Bone marrow (tissue), 2 donors: ENCODE results near the gene ACIN1.

Experiments used
- DNase-seq, 2 donors: peaks; one replicate each; lab custom pipeline; 2025; lab: John Stamatoyannopoulos, UW

Gene ACIN1

DNA sequence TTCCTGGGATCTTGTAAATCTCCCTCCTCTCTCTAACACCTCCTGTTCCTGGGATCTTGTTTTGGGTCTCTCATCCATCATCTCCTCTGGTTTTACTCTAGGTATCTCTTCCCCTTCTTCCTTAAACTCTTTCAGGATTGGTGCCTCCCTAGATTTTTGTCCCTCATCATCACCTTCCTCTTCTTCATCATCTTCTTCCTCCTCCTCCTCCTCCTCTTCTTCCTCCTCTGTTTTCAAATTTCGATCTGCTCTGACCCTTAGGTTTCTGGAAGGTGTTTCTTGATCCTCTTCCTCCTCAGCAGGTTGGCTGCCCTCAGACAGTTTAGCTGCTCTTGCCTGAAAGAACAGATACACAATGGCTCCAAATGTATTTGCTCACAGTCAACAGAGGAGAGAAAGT is 14.5 kb downstream of the ACIN1 start:
- DNase-seq = no peak

DNA sequence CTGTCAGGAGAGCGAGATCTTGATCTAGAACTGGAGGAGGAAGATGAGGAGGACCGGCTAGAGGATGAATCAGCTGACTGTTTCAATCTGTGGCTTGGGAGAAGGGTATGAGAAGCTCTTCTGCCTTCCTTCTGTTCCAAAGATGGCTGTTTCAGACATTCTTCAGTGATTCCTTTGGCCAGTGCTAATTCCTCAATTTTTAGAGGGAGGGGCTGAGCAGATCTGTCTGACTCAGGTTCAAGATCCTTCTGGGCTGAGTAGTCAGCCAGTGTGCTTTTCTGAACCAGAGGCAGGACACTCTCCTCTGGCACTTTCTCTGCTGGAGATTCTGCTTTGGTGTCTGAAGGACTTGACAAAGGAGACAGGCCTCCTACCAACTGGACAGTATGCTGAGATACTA is 15.2 kb downstream of the ACIN1 start:
- no peak for DNase-seq

DNA sequence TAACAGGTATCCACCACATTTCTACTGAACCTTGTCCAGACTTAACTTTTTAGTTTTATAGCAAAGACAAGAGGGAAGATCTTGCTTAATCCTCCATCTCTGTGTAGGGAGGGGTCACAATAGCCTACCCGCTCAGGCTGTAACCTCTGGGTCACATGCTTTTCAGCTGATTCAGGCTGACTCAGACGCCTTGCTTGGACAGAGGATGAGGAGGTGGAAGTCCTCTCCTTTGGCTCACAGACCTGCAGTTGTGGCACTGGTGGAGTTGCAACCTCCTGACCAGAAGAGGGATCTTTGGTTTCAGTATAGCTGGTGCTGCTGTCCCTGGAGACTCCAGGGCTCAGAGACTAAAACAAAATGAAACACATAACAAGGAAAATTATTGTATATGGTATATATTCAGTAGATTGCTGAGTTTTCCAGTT is 16.2 kb downstream of the ACIN1 start:
- no peak for DNase-seq

DNA sequence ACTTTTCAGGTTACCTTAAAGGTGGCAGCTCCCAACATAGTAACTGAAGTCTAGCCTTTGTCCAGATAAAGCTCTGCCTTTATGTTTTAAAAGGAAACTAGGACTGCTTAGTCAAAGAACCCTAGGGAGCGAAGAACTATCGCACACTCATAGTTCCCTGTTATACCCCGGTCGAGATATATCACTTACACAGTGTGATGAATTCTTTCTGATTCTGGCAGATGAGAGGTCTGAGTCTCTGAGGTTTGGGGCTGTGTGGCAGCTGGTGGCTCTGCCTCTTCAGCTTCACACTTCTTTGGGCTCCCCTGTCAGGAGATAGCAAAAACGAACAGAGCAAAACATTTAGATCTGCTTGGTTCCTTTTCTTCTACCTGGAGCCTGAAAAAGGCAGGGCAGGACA is 17.0 kb downstream of the ACIN1 start:
- DNase-seq = no peak

DNA sequence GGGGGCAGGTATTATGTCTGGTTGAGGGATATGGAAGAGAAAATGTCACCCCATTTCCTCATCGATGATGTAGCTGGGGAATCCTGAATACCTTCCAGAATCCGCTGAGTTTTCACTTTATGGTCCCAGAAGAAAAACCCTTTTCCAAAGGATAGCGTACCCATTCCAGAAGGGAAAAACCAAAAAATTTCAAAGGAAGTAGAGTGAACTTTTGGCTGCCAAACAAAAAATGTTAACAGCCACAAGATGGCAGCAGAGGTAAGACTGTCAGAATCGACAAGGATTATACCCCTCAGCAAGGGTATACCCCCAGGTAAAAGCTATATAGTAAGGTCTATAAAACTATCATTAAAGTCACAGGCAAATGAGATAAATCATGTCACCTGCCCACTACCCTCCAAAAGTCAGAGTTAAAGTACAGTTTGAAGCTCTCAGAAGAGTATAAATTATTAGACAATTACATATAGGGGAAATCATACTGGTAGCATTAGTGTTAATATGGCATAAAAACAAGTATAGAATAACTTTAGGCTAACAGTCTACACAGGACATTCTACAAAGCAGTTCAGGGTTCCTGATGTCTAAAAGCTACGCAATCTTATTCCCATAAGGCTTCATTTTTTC is 18.0 kb downstream of the ACIN1 start:
- no peak for DNase-seq

DNA sequence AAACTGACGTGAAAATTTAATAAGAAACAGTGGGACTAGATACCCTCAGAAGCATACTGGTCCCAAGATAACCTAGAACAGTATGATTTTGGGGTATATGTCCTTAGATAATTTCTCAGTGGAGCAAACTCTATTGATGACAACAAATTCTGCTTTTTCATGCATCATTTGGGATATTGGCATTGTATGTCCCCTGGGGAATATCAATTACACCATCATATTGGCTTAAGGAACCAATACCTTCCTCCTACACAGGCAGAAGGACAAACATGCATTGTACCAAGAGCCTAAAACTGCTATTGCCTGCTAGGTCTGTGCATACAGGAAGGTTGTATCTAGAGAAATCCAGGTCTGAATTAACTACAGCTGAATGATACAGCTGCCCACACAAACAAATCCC is 20.0 kb downstream of the ACIN1 start:
- no peak for DNase-seq

DNA sequence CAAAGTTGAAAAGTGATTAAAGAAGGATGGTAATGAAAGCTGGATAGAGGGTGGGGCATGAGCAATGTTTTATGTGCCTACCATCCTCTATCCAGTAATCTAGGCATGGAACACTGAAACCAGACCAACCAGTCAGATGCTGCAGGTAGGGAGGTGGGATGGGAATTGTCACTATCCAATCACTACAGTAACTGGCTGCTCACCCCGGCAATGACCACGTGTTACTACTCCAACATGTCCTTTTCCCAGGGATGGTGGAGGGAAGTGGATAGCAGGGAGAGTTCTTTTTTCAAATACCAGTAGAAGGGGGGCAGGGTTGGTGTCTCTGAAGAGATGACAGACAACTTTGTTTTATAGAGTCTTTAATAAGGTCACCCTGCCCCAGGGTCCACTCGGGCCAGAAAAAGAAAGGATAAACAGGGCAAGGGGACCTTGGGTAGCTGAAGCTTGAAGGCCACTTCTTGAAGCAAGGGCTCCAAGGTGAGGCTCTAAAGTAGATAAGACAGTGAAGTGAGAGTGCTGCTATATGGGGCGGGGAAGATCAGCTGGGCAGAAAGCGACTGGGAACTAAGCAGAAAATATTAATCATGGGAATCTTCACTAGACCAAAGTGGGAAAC is 22.9 kb downstream of the ACIN1 start:
- DNase-seq = no peak

DNA sequence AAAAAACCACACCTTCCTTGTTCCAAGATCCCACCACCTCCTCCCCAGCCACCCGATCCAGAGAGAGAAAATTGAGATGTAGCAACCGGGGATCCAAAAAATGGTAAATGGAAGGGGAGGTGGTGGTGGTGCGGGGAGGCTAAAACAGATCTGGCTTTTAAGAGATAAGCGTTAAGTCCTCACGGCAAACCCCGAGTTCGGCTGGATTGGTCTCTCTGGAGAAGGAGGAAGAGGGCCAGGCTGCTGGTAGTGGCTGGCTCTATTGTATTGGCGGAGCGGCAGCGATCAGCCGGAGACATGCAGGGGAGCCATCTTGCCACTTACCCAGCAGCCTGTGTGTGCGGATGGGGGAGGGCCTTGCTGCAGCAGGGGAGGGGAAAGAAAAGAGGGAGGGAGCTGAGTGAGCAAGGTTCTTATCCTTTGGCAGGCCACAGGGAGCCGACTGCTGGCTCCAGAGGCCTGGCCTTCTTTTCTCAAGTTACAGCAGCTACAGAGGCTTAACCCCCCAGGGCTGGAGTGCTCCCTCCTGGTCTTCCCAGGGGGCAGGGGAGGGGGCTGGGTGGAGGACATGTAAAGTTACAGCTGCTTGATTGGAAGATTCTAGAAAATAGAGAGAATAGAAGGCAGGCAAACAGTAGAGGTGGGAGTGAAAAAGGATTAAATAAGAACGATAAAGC is 23.6 kb downstream of the ACIN1 start:
- no peak for DNase-seq

DNA sequence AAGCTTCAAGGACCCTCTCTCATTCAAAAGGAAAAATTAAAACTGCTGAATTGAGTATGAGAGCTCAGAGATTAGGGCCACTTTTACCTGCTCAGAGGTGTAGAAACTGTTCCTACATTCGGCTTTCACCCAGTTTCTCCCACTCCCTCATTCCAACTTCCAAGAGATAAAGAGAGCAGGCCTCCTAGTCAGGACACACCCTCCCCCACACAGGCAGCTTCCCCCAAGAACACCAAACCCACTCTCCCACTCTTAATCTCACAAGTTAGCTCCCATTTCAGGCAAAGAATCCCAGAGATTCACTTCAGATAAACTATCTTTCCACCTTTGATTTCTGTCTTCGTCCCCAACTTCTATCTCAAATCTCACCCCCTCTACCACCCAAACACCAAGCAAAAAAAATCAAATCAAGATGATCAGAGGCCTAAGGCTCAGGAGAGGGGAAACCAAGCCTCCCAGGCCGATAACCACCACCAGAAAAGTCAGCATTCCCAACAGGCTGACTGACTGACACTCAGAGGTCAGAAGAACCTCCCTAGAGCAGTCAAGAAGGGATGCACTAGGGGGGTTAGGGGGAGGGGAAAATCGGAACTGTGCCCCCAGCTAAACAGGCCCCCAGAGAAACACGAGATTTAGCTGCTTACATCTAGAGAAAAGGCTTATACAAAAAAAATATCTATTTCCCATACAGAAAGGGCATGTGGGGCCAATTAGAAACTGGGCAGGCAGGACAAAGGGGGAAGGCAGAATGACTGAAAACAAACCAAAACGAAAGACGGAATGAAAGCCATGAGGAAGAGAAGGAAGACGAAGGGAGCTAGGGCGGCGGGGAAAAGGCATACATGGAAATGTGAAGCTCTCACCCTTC is 24.4 kb downstream of the ACIN1 start:
- DNase-seq = no peak

DNA sequence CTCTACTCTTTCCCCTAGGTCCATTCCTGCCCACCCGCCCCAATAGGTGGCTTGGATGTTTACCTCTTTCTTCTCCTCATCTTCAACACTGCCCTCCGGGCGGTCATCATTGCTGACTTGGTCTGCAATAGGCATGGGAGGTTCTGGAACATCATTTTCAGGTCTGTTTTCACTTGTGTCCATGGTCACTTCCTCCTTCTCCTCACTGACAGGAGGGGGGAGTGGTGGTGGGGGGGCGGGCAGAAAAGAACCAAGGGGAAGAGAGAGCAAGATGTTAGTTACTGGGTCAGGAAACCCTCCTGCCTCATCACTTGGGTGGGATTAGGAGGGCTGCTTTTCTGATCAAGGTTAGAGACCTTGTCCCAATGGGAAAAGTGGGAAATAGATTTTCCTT is 25.5 kb downstream of the ACIN1 start:
- no peak for DNase-seq

DNA sequence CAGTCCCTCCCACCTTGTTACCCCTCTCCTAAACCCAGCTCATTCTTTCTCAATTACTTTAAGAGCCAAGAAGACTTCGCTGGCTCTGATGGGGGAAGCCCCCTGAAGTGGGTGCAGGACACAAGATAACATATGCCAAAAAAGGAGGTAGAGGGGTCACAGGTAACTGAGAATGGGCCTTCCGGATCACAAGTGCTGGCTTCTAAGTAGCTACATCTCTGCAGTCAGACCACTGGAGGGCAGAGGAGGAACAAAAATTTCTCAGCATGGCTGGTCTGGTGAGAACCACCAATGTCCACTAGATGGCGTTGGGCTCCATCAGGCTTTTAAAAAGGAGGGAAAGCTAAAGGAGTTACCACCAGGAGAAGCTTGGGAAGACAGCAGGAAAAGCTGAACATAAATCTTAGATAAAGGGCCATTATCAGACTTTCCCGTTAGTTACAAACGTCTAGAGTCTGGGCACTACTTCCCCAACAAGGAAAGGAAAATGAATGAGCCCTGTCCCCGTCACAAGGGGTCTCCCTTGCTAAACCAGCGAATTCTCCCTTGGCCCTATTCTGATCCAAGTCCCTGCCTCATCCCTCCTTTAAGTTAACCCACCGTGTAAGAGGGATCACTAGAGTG is 26.0 kb downstream of the ACIN1 start:
- no peak for DNase-seq

DNA sequence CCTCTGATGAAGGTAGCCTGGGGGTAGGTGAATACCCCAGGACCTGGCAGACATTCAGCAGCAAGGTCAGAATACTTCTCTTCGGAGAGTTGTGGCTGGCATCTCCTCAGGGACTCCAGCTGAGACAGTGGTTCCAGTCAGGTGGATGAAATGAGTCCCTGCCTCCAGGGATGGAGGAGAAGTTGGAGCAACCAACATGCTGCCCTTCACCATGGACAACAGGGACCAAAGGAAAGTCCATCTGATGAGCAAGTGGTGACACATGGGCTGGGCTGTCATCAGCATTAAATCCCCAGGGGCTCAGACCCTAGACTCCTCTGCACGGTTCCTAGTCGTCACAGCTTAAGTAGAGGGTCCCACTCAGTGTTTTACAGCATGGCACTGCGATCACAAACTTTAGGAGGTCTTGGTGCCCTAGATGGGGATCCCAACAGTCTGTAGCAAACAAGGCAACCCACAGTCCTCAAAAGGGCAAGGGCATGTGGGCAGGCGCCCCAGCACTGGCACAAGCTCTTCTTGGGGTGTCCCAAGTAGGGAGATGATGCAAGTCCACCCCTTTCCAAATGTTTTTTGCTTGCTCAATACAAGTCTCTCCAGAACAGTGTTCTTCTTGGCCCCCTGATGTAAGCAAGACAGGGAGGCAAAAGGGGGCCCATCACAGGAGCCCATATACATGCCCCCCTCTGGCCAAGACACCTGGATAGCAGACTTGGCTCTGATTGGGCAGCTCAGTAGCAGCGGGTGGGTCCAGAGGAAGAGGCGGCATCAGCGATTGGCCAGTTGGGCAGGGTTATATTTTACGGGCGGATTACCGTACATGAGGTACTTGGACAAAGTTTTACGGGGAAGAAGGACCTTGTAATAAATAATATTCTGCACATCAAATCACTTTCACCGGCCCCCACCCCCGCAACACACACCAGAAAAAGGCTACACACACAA is 26.8 kb downstream of the ACIN1 start:
- DNase-seq = no peak

DNA sequence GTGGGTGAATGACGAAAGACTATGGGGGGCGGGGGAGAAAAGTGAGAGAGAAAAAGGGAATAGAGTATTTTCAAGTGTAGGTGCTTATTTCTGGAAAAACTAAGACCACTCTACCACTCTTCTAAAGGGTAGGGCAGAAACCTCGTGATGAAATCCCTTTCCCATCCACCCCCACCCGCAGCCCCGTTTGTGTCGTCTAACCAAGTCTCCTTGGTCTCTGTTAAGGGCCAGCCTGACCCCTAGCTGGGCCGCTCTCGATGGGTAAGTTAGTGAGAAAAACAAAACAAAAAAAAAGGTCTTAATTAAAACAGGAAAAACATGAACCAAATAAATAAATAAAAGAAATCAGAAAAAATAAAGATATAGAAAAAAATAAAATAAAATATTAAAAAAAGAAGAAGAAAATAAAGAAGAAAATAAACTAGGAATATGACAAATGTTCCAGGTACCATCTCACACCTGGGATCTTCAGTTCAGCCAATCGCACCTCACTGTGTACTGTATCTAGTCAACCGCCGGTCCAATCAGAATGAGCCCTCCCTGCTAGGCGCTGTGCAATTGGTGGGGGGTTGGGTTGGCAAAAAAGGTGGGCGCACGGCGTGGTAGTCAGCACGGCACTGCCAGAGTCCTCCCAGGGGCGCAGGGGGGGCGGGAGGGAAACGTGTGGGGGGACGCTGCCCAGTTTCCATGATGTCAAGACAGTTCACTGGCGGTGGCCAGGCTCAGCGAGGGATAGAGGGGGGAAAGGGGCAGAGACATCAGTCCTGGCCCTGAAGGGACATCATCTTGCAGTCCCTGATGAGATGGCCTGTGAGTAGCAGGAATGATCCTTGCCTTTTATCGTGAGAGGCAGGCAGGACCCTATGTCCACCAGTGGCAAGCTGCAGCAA is 27.8 kb downstream of the ACIN1 start:
- no peak for DNase-seq

DNA sequence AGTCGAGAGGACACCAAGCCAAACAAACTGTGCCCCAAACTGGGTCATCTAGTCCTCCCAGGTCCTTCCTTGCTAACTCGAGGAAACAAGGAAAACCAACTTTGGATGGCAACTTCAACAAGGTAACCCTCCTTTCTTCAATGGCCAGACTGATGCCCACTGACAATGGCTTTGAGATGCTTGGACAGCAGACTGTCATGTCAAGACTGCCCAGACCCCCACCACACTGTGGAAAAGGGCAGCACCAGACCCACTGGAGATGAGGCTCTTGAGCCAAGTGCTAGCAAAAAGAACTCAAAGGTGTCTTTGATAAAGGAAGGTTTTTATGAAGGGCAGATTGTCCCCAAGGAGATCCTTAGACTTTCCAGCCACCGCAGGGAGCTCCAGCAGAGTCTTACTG is 28.6 kb downstream of the ACIN1 start:
- no peak for DNase-seq

DNA sequence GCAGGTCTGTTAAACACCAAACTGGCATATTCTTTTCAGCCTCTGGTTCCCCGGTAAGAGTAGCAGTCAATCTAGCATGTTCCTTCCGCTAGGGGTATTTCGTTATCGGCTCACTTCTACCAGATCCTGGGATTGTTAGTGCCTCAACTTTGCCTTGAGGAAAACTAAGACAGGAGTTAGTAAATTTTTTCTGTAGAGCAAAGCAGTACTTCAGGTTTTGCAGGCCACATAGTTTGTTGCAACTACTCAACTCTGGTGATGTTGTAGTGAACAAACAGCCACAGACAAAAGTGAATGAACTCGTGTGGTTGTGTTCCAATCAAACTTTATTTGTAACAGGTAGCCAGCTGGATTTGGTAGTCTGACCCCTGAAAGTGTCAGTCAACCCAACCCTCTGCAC is 31.3 kb downstream of the ACIN1 start:
- DNase-seq = no peak

DNA sequence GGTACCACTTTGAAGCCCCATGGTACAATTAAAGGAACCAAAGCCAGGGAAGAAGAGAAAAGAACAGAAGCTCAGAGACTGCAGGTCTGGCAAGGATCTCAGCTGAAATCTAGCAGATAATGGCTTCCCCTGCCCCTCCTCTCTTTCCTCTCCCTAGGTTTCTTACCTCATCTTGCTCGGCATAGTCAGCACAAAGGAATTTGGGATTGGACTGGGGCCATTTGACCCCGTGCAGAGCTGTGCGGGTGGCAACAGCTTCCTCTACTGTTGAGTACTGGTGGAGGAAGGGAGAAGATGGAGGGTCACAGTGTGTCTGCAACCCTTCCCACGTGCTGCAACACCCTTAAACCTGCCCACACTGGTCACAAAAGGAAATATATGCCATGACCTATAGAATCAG is 32.9 kb downstream of the ACIN1 start:
- DNase-seq = no peak

DNA sequence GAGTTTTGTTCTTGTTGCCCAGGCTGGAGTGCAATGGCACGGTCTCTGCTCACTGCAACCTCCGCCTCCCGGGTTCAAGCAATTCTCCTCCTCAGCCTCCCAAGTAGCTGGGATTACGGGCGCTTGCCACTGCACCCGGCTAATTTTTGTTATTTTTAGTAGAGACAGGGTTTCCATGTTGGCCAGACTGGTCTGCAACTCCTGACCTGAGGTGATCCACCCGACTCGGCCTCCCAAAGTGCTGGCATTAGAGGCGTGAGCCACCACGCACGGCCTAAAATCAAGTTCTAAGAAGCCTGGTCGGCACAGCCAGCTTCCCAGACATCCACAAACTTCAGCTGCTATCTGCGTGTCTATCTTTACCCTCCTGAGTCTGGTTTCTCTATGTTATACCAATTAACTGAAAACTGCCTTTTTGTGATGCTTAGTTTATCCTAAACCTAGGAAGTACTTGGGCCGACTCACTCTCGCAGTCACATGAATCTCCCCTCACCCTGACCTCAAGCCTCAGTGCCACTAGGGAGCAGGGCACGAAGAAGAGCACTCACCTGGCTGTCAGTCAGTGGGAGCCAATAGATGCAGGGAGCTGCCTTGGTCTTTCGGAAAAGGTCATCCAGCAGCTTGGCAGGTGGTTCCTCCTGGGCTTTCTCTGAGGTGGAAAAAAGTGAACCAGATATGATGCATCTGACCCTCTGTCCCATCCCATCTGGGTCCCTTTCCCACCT is 34.2 kb downstream of the ACIN1 start:
- DNase-seq = no peak

DNA sequence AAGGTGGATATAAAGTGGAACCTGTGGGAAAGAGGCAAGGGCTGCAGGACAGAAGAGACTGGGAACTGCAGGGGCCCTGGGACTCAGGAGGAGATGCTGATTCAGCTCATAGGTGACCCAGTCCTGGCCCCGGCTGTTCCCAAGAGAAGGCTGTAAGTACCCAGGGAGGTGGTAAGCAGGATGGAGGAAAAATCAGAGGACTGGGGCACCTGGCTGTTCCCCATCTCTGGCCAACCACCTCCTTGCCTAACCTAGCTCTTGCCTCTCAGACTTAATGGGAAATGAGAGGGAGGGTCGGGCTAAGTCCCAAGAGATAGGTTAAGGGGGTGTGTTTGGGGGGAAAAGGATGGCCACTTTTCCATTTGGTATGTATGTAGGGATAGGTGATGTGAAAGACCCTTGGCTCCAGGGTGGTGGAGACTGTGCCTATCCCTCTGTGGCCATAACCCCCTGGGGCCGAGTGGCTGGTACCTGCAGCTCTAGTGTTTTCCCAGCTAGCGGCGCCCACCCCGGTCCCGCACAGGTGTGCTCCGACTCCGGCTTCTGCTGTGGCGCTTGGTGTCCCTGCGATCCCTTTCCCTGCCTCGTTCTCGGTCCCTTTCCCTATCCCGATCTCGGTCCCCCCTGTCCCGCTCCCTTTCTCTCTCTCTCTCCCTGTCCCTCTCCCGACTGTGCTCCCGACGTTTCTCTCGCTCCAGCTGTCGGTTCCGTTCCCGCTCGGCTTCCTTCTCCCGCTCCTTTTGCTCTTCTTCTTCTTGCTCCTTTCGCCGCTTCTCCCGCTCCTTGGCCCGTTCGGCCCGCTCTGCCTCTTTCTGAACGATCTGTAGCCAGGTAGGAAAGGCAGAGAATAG is 36.1 kb downstream of the ACIN1 start:
- no peak for DNase-seq
